H9 (cell line): ENCODE data around the gene DBH. TPM values are rescaled to one million over a fixed set of nuclear protein-coding genes. Genes with fewer than 3 reads are reported as not detected.
A peak's percentile ranks its signal among the peaks of the same experiment; 100 is the strongest.

ENCODE experiments used
- DNase-seq: peaks from one replicate; pipeline ENCODE4 v3.0.0-alpha.2; 2017
- H2AFZ ChIP-seq: one replicate; pipeline ENCODE4 v1.6.1; 2013; ENCODE audit warnings: mild to moderate bottlenecking, low read length, control low read depth, moderate library complexity
- H2AK5ac ChIP-seq: 2 replicates; pipeline ENCODE4 v1.6.1; 2013; ENCODE audit warnings: low read length, control low read depth, mixed read lengths; ENCODE audit not compliant: insufficient read length
- H2BK120ac ChIP-seq: one replicate; pipeline ENCODE4 v1.6.1; 2013; ENCODE audit warnings: low read depth, mild to moderate bottlenecking, low read length, control low read depth, inconsistent platforms; ENCODE audit not compliant: poor library complexity, severe bottlenecking
- H2BK12ac ChIP-seq: 2 replicates; pipeline ENCODE4 v1.6.1; 2013; ENCODE audit warnings: low read length, control low read depth, mixed read lengths, low read depth; ENCODE audit not compliant: insufficient read length
- H2BK15ac ChIP-seq: 2 replicates; pipeline ENCODE4 v1.6.1; 2013; ENCODE audit warnings: low read depth, low read length, control low read depth
- H2BK20ac ChIP-seq: one replicate; pipeline ENCODE4 v1.6.1; 2013; ENCODE audit warnings: low read depth, mild to moderate bottlenecking, low read length, control low read depth, inconsistent platforms; ENCODE audit not compliant: poor library complexity, severe bottlenecking
- H2BK5ac ChIP-seq: 2 replicates; pipeline ENCODE4 v1.6.1; 2013; ENCODE audit warnings: low read length, control low read depth, mixed read lengths; ENCODE audit not compliant: insufficient read length
- H3K14ac ChIP-seq: 2 replicates; pipeline ENCODE4 v1.6.1; 2013; ENCODE audit warnings: low read length, control low read depth; ENCODE audit not compliant: insufficient read depth
- H3K18ac ChIP-seq: 2 replicates; pipeline ENCODE4 v1.6.1; 2013; ENCODE audit warnings: low read depth, mild to moderate bottlenecking, mixed read lengths, low read length, control low read depth; ENCODE audit not compliant: insufficient read length
- H3K23ac ChIP-seq: 2 replicates; pipeline ENCODE4 v1.6.1; 2013; ENCODE audit warnings: low read length, control low read depth, mixed read lengths, low read depth; ENCODE audit not compliant: insufficient read length
- H3K23me2 ChIP-seq: 2 replicates; pipeline ENCODE4 v1.6.1; 2013; ENCODE audit warnings: low read depth, mild to moderate bottlenecking, mixed read lengths, low read length, control low read depth; ENCODE audit not compliant: insufficient read length, poor library complexity, severe bottlenecking
- H3K27ac ChIP-seq: 2 replicates; pipeline ENCODE4 v1.5.1; 2013; ENCODE audit warnings: low read length, control low read depth, mixed read lengths, low read depth; ENCODE audit not compliant: insufficient read length
- H3K27me3 ChIP-seq: 2 replicates; pipeline ENCODE4 v1.6.1; 2013; ENCODE audit warnings: low read length, control low read depth, inconsistent platforms; ENCODE audit not compliant: insufficient read depth
- H3K4ac ChIP-seq: 2 replicates; pipeline ENCODE4 v1.6.1; 2013; ENCODE audit warnings: low read depth, mild to moderate bottlenecking, control low read depth, inconsistent platforms, low read length, moderate library complexity
- H3K4me1 ChIP-seq: 2 replicates; pipeline ENCODE4 v1.6.1; 2013; ENCODE audit warnings: low read length, control low read depth, inconsistent platforms; ENCODE audit not compliant: insufficient read depth
- H3K4me2 ChIP-seq: 2 replicates; pipeline ENCODE4 v1.6.1; 2013; ENCODE audit warnings: low read length, control low read depth, mixed read lengths; ENCODE audit not compliant: insufficient read length, insufficient read depth
- H3K56ac ChIP-seq: 2 replicates; pipeline ENCODE4 v1.6.1; 2013; ENCODE audit warnings: low read depth, mild to moderate bottlenecking, mixed read lengths, low read length, control low read depth; ENCODE audit not compliant: insufficient read length
- H3K79me1 ChIP-seq: 2 replicates; pipeline ENCODE4 v1.6.1; 2013; ENCODE audit warnings: low read depth, mild to moderate bottlenecking, moderate library complexity, low read length, control low read depth, inconsistent platforms; ENCODE audit not compliant: insufficient read depth, poor library complexity, severe bottlenecking
- H3K79me2 ChIP-seq: 2 replicates; pipeline ENCODE4 v1.6.1; 2013; ENCODE audit warnings: low read length, control low read depth, inconsistent platforms; ENCODE audit not compliant: insufficient read depth
- H3K9ac ChIP-seq: 2 replicates; pipeline ENCODE4 v1.6.1; 2013; ENCODE audit warnings: low read length, control low read depth, mixed read lengths; ENCODE audit not compliant: insufficient read length; ENCODE audit errors: extremely low read depth
- H3K9me3 ChIP-seq: one replicate; pipeline ENCODE4 v1.6.1; 2013; ENCODE audit warnings: low read depth, low read length, inconsistent platforms; ENCODE audit not compliant: control insufficient read depth
- H3T11ph ChIP-seq: one replicate; pipeline ENCODE4 v1.6.1; 2013; ENCODE audit warnings: mild to moderate bottlenecking, low read length, control low read depth, inconsistent platforms
- H4K20me1 ChIP-seq: one replicate; pipeline ENCODE4 v1.6.1; 2013; ENCODE audit not compliant: control insufficient read depth, insufficient read length, insufficient read depth
- H4K5ac ChIP-seq: 2 replicates; pipeline ENCODE4 v1.6.1; 2013; ENCODE audit warnings: low read depth, mild to moderate bottlenecking, mixed read lengths, low read length, control low read depth; ENCODE audit not compliant: insufficient read length
- H4K8ac ChIP-seq: replicated peaks from 2 replicates; pipeline ENCODE4 v1.6.1; 2013; ENCODE audit warnings: low read length, control low read depth, mixed read lengths, low read depth; ENCODE audit not compliant: insufficient read length
- H4K91ac ChIP-seq: 2 replicates; pipeline ENCODE4 v1.6.1; 2013; ENCODE audit warnings: low read depth, mild to moderate bottlenecking, moderate library complexity, mixed read lengths, low read length, control low read depth; ENCODE audit not compliant: insufficient read length
- H3K27ac Mint-ChIP-seq, 3 experiments: 2 replicates in 2 of 3; 3 replicates in 1 of 3; pipeline ENCODE4 v1.8.0; 2020 to 2021; ENCODE audit warnings: mixed read lengths in 3 of 3, mild to moderate bottlenecking in 1 of 3, moderate library complexity in 1 of 3
- H3K27me3 Mint-ChIP-seq: 2 replicates; pipeline ENCODE4 v1.8.0; 2021; ENCODE audit warnings: low read depth, mild to moderate bottlenecking, moderate library complexity, mixed read lengths
- H3K36me3 Mint-ChIP-seq, 3 experiments: 2 replicates in 2 of 3; 3 replicates in 1 of 3; pipeline ENCODE4 v1.8.0; 2020 to 2021; ENCODE audit warnings: low read depth in 3 of 3, mixed read lengths in 3 of 3; ENCODE audit not compliant: insufficient read depth in 1 of 3
- H3K4me1 Mint-ChIP-seq, 2 experiments: 2 replicates each; pipeline ENCODE4 v1.8.0; 2020; ENCODE audit warnings: mixed read lengths in 2 of 2
- H3K4me3 Mint-ChIP-seq, 2 experiments: 2 replicates in 1 of 2; 3 replicates in 1 of 2; pipeline ENCODE4 v1.8.0; 2020 to 2021; ENCODE audit warnings: mild to moderate bottlenecking in 2 of 2, mixed read lengths in 2 of 2, moderate library complexity in 1 of 2
- H3K9me3 Mint-ChIP-seq, 2 experiments: 2 replicates in 1 of 2; 3 replicates in 1 of 2; pipeline ENCODE4 v1.8.0; 2020; ENCODE audit warnings: mild to moderate bottlenecking in 2 of 2, mixed read lengths in 2 of 2, moderate library complexity in 1 of 2
- CTCF ChIP-seq: fragments of 200-600 bp; sonication (generic); conservative IDR thresholded peaks from 3 replicates; pipeline ENCODE4 v1.8.0; 2021; ENCODE audit warnings: antibody characterized with exemption, mild to moderate bottlenecking
- WGBS: extraction: QIAGEN DNeasy Blood & Tissue Kit; methylation state at CpG from one replicate; pipeline ENCODE4 v1.1.7; 2013; ENCODE audit warnings: missing lambda C conversion rate, low lambda C conversion rate, mixed read lengths; ENCODE audit not compliant: insufficient read length; ENCODE audit errors: extremely low coverage; 5-methylcytosine and 5-hydroxymethylcytosine counted together
- total RNA-seq: library from RNA; stranded (reverse); gene quantifications from 2 replicates; pipeline ENCODE4 v1.2.1, GENCODE V29; 2021

The DBH gene
- total RNA-seq, 1 experiment from 2014 or later = not detected

- Mint-ChIP-seq H3K27me3 (peaks cover 4% of the 10 kb centered on the region), H3K4me3 (no peak overlapping the region), H3K36me3 (peaks cover 0 to 2% (median 2%) of the 10 kb centered on the region in 3 experiments; a peak in 2 of 7 replicates), H3K4me1 (peaks cover 13 to 18% of the 10 kb centered on the region in 2 experiments), H3K9me3 (peaks cover 3 to 4% of the 10 kb centered on the region in 2 experiments), H3K27ac (no peak overlapping the region)
- Histone ChIP-seq H2BK5ac (no peak overlapping the region), H3K79me1 (no peaks in the 10 kb centered on the region), H3T11ph (no peak overlapping the region), H3K23me2 (no peaks in the 10 kb centered on the region), H3K18ac (no peak overlapping the region), H2BK120ac (no peak overlapping the region), H2BK12ac (no peak overlapping the region), H3K4me1 (no peaks in the 10 kb centered on the region), H3K27ac (no peak overlapping the region), H4K8ac (no peak overlapping the region), H2AFZ (no peak overlapping the region), H3K79me2 (no peaks in the 10 kb centered on the region), H3K27me3 (no peaks in the 10 kb centered on the region), H4K20me1 (no peaks in the 10 kb centered on the region), H3K56ac (no peak overlapping the region), H3K9ac (no peak overlapping the region), H2AK5ac (no peak overlapping the region), H3K14ac (no peak overlapping the region), H4K5ac (no peak overlapping the region), H2BK15ac (no peak overlapping the region), H3K9me3 (no peaks in the 10 kb centered on the region), H3K4me2 (no peak overlapping the region), H2BK20ac (no peak overlapping the region), H3K4ac (no peak overlapping the region), H3K23ac (no peak overlapping the region), H4K91ac (no peak overlapping the region)
- peak; percentile 83 for DNase-seq
- WGBS = no CpG with 5 or more reads among the region's 19 CpGs
- TF ChIP-seq CTCF = peak; percentile 95
These were observed 46.5 kb upstream of the DBH start for GRCh38 chr9:133589454-133590227.
